ENCODE measurements around the gene MYOM3.

The MYOM3 gene

DNA sequence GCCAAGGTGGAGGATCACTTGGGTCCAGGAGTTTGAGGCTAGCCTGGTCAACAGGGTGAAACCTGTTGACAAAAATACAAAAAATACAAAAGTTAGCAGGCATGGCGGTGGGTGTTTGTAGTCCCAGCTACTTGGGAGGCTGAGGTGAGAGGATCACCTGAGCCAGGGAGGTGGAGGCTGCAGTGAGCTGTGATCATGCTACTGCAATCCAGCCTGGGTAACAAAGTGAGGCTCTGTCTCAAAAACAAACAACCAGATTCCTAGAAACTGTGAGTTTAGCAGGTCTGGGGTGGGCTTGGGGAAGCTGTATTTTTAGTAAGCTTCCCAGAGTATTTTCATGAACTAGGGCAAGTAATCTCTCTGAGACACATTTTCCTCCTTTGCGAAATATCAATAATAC, 5.2 kb upstream of the MYOM3 start:
- peaks cover 30 to 58% of the 10 kb centered on the region in 2 donors for H3K4me1 ChIP-seq (ENCODE audit: control insufficient read depth in 2 of 2, insufficient read depth in 2 of 2, low read length in 2 of 2)
- H3K9me3 ChIP-seq (ENCODE audit: control insufficient read depth in 2 of 2, low read length in 2 of 2) = no peaks in the 10 kb centered on the region

DNA sequence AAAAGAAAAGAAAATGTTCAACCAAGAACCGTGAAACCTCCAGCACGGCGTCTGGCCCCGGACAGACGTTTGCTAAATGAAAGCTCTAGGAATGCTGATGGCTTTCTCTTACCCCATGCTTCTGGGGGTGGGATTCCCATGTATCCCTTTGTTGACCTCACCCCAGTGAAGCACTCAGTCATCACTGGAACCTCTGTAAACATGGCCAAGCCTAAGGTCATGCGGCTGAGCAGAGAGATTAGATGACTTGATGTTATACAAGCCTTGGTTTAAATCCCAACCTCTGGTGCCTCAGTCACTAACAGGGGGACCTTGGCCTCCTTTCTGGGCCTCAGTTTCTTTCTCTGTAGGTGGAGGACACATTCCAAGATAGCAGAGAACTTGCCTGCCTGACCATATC, 2.8 kb upstream of the MYOM3 start:
- no peak overlapping the region for H3K27ac ChIP-seq (ENCODE audit: low read depth in 2 of 2, low read length in 2 of 2)
- no peak overlapping the region for H3K4me3 ChIP-seq (ENCODE audit: low read length in 2 of 2)
- H3K9ac ChIP-seq (ENCODE audit: low read depth in 1 of 2, low read length in 2 of 2) = no peak overlapping the region
- H3K9me3 ChIP-seq (ENCODE audit: control insufficient read depth in 2 of 2, low read length in 2 of 2) = no peaks in the 10 kb centered on the region
- no peaks in the 10 kb centered on the region for H3K36me3 ChIP-seq (ENCODE audit: control insufficient read depth in 2 of 2, insufficient read depth in 2 of 2, low read length in 2 of 2)
- H3K27me3 ChIP-seq (ENCODE audit: control insufficient read depth in 2 of 2, insufficient read depth in 2 of 2, low read length in 2 of 2) = peaks cover 0 to 2% of the 10 kb centered on the region in 2 donors
- H3K4me1 ChIP-seq (ENCODE audit: control insufficient read depth in 2 of 2, insufficient read depth in 2 of 2, low read length in 2 of 2) = peaks cover 22 to 43% of the 10 kb centered on the region in 2 donors

More for the DNA sequence above, 5.2 kb upstream of the MYOM3 start:
- H3K27ac ChIP-seq (ENCODE audit: low read depth in 2 of 2, low read length in 2 of 2) = peak overlapping the region; percentile 87 to 90
- no peak overlapping the region for H3K9ac ChIP-seq (ENCODE audit: low read depth in 1 of 2, low read length in 2 of 2)
- H3K27me3 ChIP-seq (ENCODE audit: control insufficient read depth in 2 of 2, insufficient read depth in 2 of 2, low read length in 2 of 2) = peaks cover 0 to 2% of the 10 kb centered on the region in 2 donors
- no peak overlapping the region for H3K4me3 ChIP-seq (ENCODE audit: low read length in 2 of 2)
- H3K36me3 ChIP-seq (ENCODE audit: control insufficient read depth in 2 of 2, insufficient read depth in 2 of 2, low read length in 2 of 2) = no peaks in the 10 kb centered on the region

DNA sequence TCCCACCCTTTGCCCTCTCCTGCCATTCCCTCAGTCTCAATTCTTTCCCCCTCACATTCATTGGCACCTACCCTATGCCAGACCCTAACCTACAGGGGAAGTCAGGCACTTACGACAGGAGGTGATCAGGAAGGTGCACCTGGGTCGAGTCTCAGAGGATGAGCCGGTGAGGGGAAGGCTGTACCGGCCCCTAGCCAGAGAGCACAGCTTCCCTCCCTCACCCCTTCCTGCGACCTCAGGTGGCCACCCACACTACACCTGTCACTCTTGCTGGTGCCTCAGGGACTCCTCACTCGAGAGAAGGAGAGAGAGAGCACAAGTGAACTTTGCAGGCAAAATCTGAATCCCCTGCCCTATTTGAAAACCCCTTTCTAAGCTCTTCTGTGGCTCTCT, 1.7 kb upstream of the MYOM3 start:
- H3K27ac ChIP-seq (ENCODE audit: low read depth in 2 of 2, low read length in 2 of 2) = no peak overlapping the region
- H3K9ac ChIP-seq (ENCODE audit: low read depth in 1 of 2, low read length in 2 of 2) = no peak overlapping the region
- no peak overlapping the region for H3K4me3 ChIP-seq (ENCODE audit: low read length in 2 of 2)
- no peaks in the 10 kb centered on the region for H3K9me3 ChIP-seq (ENCODE audit: control insufficient read depth in 2 of 2, low read length in 2 of 2)
- H3K36me3 ChIP-seq (ENCODE audit: control insufficient read depth in 2 of 2, insufficient read depth in 2 of 2, low read length in 2 of 2) = no peaks in the 10 kb centered on the region
- peaks cover 0 to 2% of the 10 kb centered on the region in 2 donors for H3K27me3 ChIP-seq (ENCODE audit: control insufficient read depth in 2 of 2, insufficient read depth in 2 of 2, low read length in 2 of 2)
- H3K4me1 ChIP-seq (ENCODE audit: control insufficient read depth in 2 of 2, insufficient read depth in 2 of 2, low read length in 2 of 2) = peaks cover 13 to 36% of the 10 kb centered on the region in 2 donors

DNA sequence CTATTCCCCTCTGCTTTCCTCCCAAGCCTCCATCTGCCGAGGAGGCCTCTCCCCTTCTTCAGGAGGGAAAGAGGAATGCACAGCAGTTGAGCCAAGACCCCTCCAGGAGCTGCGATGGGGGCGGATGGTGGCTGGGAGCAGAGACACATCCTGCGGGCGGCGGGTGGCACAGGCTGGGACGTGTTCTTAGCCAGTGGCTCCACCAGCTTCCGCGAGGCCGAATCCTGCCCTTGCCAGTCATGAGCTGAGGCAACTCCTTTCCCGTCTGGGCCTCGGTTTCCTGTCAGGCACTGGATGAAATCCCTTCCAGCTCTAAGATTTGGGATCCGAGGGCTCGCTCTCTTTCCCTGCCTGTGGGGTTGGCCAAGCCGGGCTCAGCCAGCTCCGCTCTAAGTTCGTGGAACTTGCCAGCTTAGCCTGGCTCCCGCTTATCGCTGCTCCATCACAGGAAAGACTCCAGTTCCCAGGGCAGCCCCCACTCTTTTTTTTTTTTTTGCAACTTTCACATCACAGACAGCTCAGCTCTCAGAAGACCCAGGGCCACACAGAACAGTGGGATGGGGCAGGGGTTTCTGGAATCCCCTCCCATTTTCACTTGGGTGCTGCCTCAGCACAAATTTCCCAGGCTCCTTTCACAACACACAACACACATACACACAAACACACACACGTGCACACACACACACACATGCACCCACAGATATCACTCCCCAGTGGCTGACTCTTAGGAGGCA, 506 bp downstream of the MYOM3 start:
- Histone ChIP-seq H3K36me3 (ENCODE audit: control insufficient read depth in 2 of 2, insufficient read depth in 2 of 2, low read length in 2 of 2) (no peaks in the 10 kb centered on the region), H3K9me3 (ENCODE audit: control insufficient read depth in 2 of 2, low read length in 2 of 2) (no peaks in the 10 kb centered on the region), H3K27me3 (ENCODE audit: control insufficient read depth in 2 of 2, insufficient read depth in 2 of 2, low read length in 2 of 2) (peaks cover 0 to 2% of the 10 kb centered on the region in 2 donors), H3K4me1 (ENCODE audit: control insufficient read depth in 2 of 2, insufficient read depth in 2 of 2, low read length in 2 of 2) (peaks cover 19 to 30% of the 10 kb centered on the region in 2 donors), H3K9ac (ENCODE audit: low read depth in 1 of 2, low read length in 2 of 2) (no peak overlapping the region), H3K27ac (ENCODE audit: low read depth in 2 of 2, low read length in 2 of 2) (no peak overlapping the region), H3K4me3 (ENCODE audit: low read length in 2 of 2) (no peak overlapping the region)

DNA sequence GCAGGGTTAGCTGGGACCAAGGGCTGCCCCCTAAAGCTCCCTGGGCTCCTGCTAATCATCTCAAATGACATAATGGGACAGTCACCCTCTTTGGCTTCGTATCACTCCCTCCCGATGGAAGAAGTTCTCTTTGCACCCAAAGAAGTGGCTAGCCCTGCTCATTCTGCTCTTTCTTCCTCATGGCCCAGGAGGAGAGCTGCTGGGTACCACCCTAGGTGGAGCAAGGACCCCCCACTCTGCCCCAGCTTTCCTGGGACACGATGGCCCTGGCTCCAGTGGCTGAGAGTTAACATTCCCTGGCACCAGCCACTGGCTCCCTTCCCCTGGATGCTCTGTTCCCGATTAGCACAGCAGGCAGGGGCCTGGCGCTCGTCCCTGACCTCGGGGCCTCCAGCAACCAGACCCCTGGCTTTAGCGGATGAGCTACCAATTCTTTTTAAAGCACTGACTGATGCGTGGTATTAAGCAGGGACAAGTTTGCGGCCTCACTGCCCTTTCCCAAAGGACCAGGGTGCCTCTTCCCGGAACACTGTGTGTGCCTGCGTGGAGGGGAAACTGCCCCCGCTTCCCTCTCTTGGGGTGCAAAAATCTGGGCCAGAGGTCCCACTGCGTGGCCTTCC, 1.2 kb downstream of the MYOM3 start:
- Histone ChIP-seq H3K36me3 (ENCODE audit: control insufficient read depth in 2 of 2, insufficient read depth in 2 of 2, low read length in 2 of 2) (no peaks in the 10 kb centered on the region), H3K4me1 (ENCODE audit: control insufficient read depth in 2 of 2, insufficient read depth in 2 of 2, low read length in 2 of 2) (peaks cover 19 to 34% of the 10 kb centered on the region in 2 donors), H3K27ac (ENCODE audit: low read depth in 2 of 2, low read length in 2 of 2) (no peak overlapping the region), H3K27me3 (ENCODE audit: control insufficient read depth in 2 of 2, insufficient read depth in 2 of 2, low read length in 2 of 2) (peaks cover 0 to 2% of the 10 kb centered on the region in 2 donors), H3K4me3 (ENCODE audit: low read length in 2 of 2) (no peak overlapping the region), H3K9ac (ENCODE audit: low read depth in 1 of 2, low read length in 2 of 2) (no peak overlapping the region), H3K9me3 (ENCODE audit: control insufficient read depth in 2 of 2, low read length in 2 of 2) (no peaks in the 10 kb centered on the region)

DNA sequence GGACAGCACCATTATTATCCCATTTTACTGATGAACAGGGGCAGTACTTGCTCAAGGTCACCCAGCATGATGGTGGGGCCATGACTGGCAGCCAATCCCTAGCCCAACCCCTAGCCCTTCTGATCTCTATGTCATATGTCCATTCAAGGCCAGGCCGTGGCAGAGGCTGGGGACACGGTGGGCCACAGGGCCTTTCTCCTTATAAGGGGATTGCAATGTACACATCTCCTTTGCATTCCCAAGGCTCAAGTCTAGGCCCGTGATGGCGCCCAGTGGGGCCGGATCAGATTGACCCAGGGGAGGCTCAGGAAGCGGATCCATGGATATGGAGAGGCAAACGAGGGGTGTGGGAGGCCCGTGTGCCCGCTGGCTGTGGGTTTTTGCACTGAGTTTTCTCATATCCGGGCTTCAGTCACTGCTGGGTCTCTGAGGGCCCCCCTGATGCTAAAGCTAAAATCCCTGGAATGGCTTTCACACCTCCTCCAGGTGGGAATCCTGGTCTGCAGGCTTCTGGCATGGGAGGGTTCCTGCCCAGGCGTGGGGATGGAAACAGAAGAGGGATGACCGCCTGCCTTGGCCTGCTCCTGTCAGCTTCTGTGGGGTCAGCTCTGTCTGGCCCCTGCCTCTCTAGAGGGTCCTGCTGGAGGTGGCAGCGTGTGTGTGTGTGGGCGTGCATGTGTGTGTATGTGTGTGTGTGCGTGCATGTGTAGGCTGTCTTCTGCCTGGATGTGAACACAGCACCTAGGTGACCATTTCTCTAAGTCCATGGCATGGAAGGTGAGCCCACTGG, 2.1 kb downstream of the MYOM3 start:
- Histone ChIP-seq H3K4me1 (ENCODE audit: control insufficient read depth in 2 of 2, insufficient read depth in 2 of 2, low read length in 2 of 2) (peaks cover 19 to 34% of the 10 kb centered on the region in 2 donors), H3K36me3 (ENCODE audit: control insufficient read depth in 2 of 2, insufficient read depth in 2 of 2, low read length in 2 of 2) (no peaks in the 10 kb centered on the region), H3K9me3 (ENCODE audit: control insufficient read depth in 2 of 2, low read length in 2 of 2) (no peaks in the 10 kb centered on the region), H3K4me3 (ENCODE audit: low read length in 2 of 2) (no peak overlapping the region), H3K27me3 (ENCODE audit: control insufficient read depth in 2 of 2, insufficient read depth in 2 of 2, low read length in 2 of 2) (peaks cover 0 to 2% of the 10 kb centered on the region in 2 donors), H3K27ac (ENCODE audit: low read depth in 2 of 2, low read length in 2 of 2) (no peak overlapping the region), H3K9ac (ENCODE audit: low read depth in 1 of 2, low read length in 2 of 2) (no peak overlapping the region)

DNA sequence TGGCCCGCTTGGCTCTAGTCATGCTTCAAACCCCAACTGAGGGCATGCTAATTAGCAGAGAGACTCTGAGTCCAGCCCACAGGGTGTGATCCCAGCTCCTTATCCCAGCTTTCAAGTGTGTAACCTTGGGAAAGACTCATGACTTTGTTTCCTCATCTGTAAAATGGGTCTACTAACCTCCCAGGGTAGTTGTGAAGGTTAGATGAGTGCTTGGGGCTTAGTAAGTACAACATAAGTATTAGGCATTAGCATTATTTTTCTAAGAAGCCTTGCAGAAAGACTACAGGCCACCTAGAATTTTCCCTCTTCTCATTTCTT, 2.8 kb downstream of the MYOM3 start:
- Histone ChIP-seq H3K4me3 (ENCODE audit: low read length in 2 of 2) (no peak overlapping the region), H3K4me1 (ENCODE audit: control insufficient read depth in 2 of 2, insufficient read depth in 2 of 2, low read length in 2 of 2) (peaks cover 19 to 34% of the 10 kb centered on the region in 2 donors), H3K9me3 (ENCODE audit: control insufficient read depth in 2 of 2, low read length in 2 of 2) (no peaks in the 10 kb centered on the region), H3K36me3 (ENCODE audit: control insufficient read depth in 2 of 2, insufficient read depth in 2 of 2, low read length in 2 of 2) (no peaks in the 10 kb centered on the region), H3K9ac (ENCODE audit: low read depth in 1 of 2, low read length in 2 of 2) (no peak overlapping the region), H3K27ac (ENCODE audit: low read depth in 2 of 2, low read length in 2 of 2) (peak overlapping the region; percentile 71 to 78), H3K27me3 (ENCODE audit: control insufficient read depth in 2 of 2, insufficient read depth in 2 of 2, low read length in 2 of 2) (peaks cover 0 to 2% of the 10 kb centered on the region in 2 donors)

DNA sequence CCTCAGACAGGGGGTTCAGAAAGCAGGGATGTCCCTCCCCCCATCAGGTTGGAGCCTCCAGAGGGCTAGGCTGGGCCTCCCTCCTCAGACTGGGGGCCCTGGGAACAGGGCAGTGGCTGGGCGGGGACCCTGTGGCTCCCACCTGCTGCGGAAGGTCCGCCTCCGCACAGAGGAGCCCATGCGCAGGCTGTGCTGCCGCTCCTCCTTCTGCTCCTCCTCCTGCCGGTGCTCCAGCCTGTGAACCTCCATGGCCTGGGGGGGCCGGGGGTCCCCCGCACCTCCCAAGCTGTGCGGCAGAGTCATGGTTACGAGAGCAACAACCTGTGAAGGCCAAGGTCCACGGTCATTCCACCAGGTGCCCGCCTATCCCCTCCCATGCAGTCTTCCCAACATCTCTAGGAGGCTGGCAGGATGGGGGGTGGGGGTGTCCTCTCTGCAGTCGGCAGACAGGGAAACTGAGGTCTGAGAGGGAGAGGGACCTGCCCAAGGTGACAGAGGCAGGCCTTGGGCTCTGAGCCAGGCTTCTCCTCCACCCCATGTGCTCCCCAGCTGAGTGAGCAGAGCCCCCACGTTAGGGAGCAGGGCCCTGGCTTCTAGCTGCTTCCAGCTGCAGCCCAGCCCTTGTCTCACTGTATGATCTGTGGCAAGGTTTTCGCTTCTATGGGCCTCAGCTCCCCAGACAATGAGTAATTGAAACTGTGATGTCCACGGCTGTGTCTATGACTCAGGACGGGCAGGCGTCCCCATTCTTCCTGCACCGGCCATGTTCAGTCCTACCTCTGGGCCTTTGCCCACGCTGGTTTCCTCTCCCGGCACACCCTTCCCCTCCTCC, 3.4 kb downstream of the MYOM3 start:
- H3K4me1 ChIP-seq (ENCODE audit: control insufficient read depth in 2 of 2, insufficient read depth in 2 of 2, low read length in 2 of 2) = peaks cover 19 to 32% of the 10 kb centered on the region in 2 donors
- peak overlapping the region; percentile 48 to 51 for H3K4me3 ChIP-seq (ENCODE audit: low read length in 2 of 2)
- peaks cover 0 to 2% of the 10 kb centered on the region in 2 donors for H3K27me3 ChIP-seq (ENCODE audit: control insufficient read depth in 2 of 2, insufficient read depth in 2 of 2, low read length in 2 of 2)
- H3K36me3 ChIP-seq (ENCODE audit: control insufficient read depth in 2 of 2, insufficient read depth in 2 of 2, low read length in 2 of 2) = no peaks in the 10 kb centered on the region
- H3K27ac ChIP-seq (ENCODE audit: low read depth in 2 of 2, low read length in 2 of 2) = peak overlapping the region; percentile 71 to 78
- H3K9me3 ChIP-seq (ENCODE audit: control insufficient read depth in 2 of 2, low read length in 2 of 2) = no peaks in the 10 kb centered on the region
- peak overlapping the region; percentile 24 to 62 for H3K9ac ChIP-seq (ENCODE audit: low read depth in 1 of 2, low read length in 2 of 2)

DNA sequence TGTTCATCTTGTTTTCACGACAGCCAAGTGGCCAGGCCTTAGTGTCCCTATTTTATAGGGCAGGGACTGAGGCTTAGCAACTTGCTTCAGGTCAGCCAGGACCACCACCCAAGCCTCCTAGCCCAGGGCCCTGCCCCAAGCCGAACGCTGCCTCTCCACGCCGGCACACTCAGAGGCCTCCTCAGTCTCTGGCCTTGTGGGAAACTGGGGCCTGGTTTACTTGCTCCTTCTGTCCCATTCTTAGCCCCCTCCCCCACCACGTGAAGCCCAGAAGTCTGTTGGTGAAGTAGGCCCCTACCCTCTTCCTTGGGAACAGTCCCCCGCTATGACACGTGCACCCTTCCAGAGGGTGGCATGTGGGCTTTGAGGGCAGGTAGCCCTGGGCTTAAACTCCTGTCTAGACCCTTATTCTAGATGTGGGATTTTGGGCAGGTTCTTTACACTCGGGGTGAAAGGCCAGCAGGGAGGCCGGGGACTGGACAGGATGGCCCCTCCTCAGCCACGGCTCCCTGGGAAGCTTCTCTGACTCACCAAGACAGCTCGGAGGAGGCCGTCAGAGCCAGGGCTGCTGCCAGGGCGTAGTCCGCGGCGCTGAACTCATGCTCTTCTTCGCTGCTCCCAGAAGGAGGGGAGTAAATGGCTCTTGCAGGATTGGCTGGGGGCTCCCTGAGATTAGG, 4.3 kb downstream of the MYOM3 start:
- Histone ChIP-seq H3K36me3 (ENCODE audit: control insufficient read depth in 2 of 2, insufficient read depth in 2 of 2, low read length in 2 of 2) (no peaks in the 10 kb centered on the region), H3K9me3 (ENCODE audit: control insufficient read depth in 2 of 2, low read length in 2 of 2) (no peaks in the 10 kb centered on the region), H3K4me3 (ENCODE audit: low read length in 2 of 2) (peak overlapping the region; percentile 37 to 51), H3K9ac (ENCODE audit: low read depth in 1 of 2, low read length in 2 of 2) (peak overlapping the region; percentile 24 to 61), H3K27me3 (ENCODE audit: control insufficient read depth in 2 of 2, insufficient read depth in 2 of 2, low read length in 2 of 2) (peaks cover 0 to 2% of the 10 kb centered on the region in 2 donors), H3K27ac (ENCODE audit: low read depth in 2 of 2, low read length in 2 of 2) (peak overlapping the region; percentile 71 to 78), H3K4me1 (ENCODE audit: control insufficient read depth in 2 of 2, insufficient read depth in 2 of 2, low read length in 2 of 2) (peaks cover 17 to 24% of the 10 kb centered on the region in 2 donors)
